Skeletal muscle cell (primary cell): ENCODE results near the gene SETD1A.

ENCODE experiments used
- DNase-seq: peaks from one replicate; pipeline ENCODE4 v3.0.0-alpha.2; 2010; ENCODE audit warnings: low read depth
- H3K4me3 ChIP-seq: 2 replicates; pipeline ENCODE4 v1.5.1; 2011; ENCODE audit warnings: low read depth, mild to moderate bottlenecking, control low read depth, low read length, moderate library complexity

Gene SETD1A

GRCh38 chr16:30976486-30976885 is 18.9 kb downstream of the SETD1A start:
- no peak for DNase-seq
- no peak overlapping the region for H3K4me3 ChIP-seq

GRCh38 chr16:30977502-30977901 is 19.9 kb downstream of the SETD1A start:
- no peak overlapping the region for H3K4me3 ChIP-seq
- no peak for DNase-seq

- no peak overlapping the region for H3K4me3 ChIP-seq
- DNase-seq, result no peak
Observed at GRCh38 chr16:30979170-30980022, 21.8 kb downstream of the SETD1A start.

GRCh38 chr16:30980023-30980371 is 22.4 kb downstream of the SETD1A start:
- DNase-seq, result no peak

GRCh38 chr16:30980434-30980833 is 22.9 kb downstream of the SETD1A start:
- no peak for DNase-seq

More at GRCh38 chr16:30980023-30980371, 22.4 kb downstream of the SETD1A start:
- no peak overlapping the region for H3K4me3 ChIP-seq

GRCh38 chr16:30980959-30981358 is 23.4 kb downstream of the SETD1A start:
- no peak for DNase-seq
- H3K4me3 ChIP-seq, result no peak overlapping the region

More at GRCh38 chr16:30980434-30980833, 22.9 kb downstream of the SETD1A start:
- no peak overlapping the region for H3K4me3 ChIP-seq

- H3K4me3 ChIP-seq, result no peak overlapping the region
- DNase-seq, result no peak
Observed at GRCh38 chr16:30982548-30983288, 25.2 kb downstream of the SETD1A start.

GRCh38 chr16:30983289-30983889 is 25.8 kb downstream of the SETD1A start:
- no peak overlapping the region for H3K4me3 ChIP-seq
- no peak for DNase-seq

GRCh38 chr16:30983898-30984610 is 26.5 kb downstream of the SETD1A start:
- H3K4me3 ChIP-seq, result no peak overlapping the region

GRCh38 chr16:30984669-30985400 is 27.3 kb downstream of the SETD1A start, which contains the start of gene HSD3B7:
TSS of gene HSD3B7 (plus strand) at chr16:30985207. CDS start at chr16:30985659, 452 bp downstream.
- peak within 1 kb of the TSS; percentile 47 for H3K4me3 ChIP-seq
- peak; percentile 30 for DNase-seq

More at GRCh38 chr16:30983898-30984610, 26.5 kb downstream of the SETD1A start:
- no peak for DNase-seq

GRCh38 chr16:30985401-30986128 is 28.0 kb downstream of the SETD1A start:
- DNase-seq, result no peak
- H3K4me3 ChIP-seq, result peak overlapping the region; percentile 47

GRCh38 chr16:30986129-30986991 is 28.8 kb downstream of the SETD1A start:
- H3K4me3 ChIP-seq, result no peak overlapping the region
- no peak for DNase-seq

GRCh38 chr16:30987581-30988190 is 30.1 kb downstream of the SETD1A start:
- no peak for DNase-seq
- no peak overlapping the region for H3K4me3 ChIP-seq

GRCh38 chr16:30989469-30990047 is 32.0 kb downstream of the SETD1A start:
- H3K4me3 ChIP-seq, result no peak overlapping the region
- DNase-seq, result no peak

GRCh38 chr16:30990105-30990504 is 32.6 kb downstream of the SETD1A start:
- no peak for DNase-seq
- H3K4me3 ChIP-seq, result no peak overlapping the region

- no peak overlapping the region for H3K4me3 ChIP-seq
- no peak for DNase-seq
Observed at GRCh38 chr16:30991052-30991451, 33.5 kb downstream of the SETD1A start.
